Activated CD4-positive, CD25-positive, alpha-beta regulatory T cell (primary cell): Measurements from ENCODE around the gene NPIPA1.
"Not testable (repeated sequence)": the region's sequence is repeated elsewhere in the genome, so short reads cannot be mapped to it uniquely, and the experiment has no call there.

Experiments used
- DNase-seq, 4 experiments: peaks; one replicate each; lab custom pipeline; 2025; lab: John Stamatoyannopoulos, UW

The NPIPA1 gene

GRCh38 chr16:14937143-14937542, at the start of gene NPIPA1:
Gene NPIPA1 (plus strand): TSS chr16:14937443. CDS start chr16:14937443, 0 bp downstream.
- DNase-seq = not testable (repeated sequence)

- not testable (repeated sequence) for DNase-seq
These were observed 45.1 kb upstream of the NPIPA1 start for GRCh38 chr16:14892111-14892510.

DNA sequence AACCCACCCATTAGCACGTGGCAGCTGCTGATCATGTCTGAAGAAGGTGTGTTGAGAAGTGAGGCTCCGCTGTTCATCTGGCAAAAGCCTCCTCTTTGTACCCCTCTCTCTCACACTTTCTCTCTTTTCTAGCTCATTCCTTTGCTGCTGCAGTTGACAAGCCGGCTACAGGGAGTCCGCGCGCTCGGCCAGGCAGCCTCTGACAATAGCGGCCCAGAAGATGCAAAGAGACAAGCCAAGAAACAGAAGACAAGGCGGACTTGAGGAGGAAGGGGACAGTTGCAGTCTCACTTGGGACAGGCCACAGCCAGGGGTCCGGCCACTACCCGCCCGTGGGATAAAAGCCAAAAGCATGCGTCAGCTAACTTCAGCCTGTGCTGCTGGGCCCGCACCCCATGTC, 41.9 kb upstream of the NPIPA1 start:
- not testable (repeated sequence) for DNase-seq

- not testable (repeated sequence) for DNase-seq
These were observed 41.2 kb upstream of the NPIPA1 start for GRCh38 chr16:14896023-14896422.

DNA sequence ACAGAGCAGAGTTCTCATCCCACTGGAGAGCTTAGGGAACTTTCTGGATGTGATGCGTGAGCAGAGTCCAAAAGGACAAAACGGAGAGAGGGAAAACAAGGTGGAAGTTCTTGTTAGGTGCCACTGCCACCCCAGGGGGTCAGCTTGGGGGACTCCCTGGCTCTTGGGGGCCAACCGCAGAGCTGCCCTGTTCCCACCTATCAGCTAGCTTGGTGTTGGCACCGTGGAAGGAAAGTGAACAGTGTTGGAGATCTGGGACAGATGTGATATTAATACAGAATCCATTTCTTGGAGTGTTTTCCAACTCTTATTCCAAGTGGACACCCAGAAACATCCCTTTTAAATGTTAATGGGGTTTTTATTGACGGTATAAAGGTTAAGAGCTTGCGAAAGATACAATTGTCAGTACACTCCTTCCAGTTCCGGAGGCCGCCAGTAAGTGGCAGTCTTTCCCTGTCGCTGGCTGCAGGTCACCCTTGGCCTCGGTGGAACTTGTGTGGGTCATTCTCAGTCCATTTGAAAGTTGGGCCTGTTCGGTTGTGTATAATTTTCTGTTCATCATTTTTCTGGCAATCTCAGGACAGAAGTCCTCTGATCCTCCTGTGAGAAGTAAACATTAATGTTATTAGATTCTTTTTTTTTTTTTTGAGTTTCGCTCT, 40.1 kb upstream of the NPIPA1 start:
- not testable (repeated sequence) for DNase-seq

DNA sequence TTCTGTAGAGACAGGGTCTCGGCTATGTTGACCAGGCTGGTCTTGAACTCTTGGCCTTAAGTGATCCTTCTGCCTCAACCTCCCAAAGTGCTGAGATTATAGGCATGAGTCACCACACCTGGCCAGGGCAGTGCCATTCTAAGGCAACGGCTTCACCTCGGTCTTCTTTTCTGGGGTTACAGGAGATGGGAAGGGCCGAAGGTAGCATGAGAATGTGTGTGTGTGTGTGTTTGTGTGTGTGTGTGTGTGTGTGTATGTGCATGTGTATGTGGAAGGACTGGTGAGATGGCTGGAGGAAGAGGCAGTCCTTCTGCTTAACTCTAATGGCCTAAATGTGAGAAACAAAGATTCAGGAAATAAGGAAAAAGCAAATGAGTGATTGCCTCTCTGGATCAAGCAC, 39.1 kb upstream of the NPIPA1 start:
- not testable (repeated sequence) for DNase-seq

GRCh38 chr16:14903191-14903957, 33.9 kb upstream of the NPIPA1 start:
- not testable (repeated sequence) for DNase-seq

DNA sequence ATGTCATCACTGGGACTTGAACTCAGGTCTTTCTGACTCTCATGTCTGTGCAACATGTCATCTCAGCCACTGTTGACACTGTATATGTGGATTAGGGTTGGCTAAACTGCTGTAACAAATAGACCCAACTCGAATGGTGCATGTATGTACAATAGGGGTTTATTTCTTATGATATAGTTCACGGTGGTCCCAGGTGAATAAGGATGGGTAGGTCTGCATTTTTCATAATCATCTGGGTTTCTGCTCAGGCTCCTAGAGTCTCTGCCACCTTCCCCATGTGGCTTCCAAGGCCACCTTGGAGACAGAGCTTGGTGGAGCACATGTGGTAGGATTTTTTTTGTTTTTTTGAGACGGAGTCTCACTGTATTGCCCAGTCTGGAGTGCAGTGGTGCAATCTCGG, 27.5 kb upstream of the NPIPA1 start:
- DNase-seq = not testable (repeated sequence)

GRCh38 chr16:14910833-14911629, 26.2 kb upstream of the NPIPA1 start:
- not testable (repeated sequence) for DNase-seq

DNA sequence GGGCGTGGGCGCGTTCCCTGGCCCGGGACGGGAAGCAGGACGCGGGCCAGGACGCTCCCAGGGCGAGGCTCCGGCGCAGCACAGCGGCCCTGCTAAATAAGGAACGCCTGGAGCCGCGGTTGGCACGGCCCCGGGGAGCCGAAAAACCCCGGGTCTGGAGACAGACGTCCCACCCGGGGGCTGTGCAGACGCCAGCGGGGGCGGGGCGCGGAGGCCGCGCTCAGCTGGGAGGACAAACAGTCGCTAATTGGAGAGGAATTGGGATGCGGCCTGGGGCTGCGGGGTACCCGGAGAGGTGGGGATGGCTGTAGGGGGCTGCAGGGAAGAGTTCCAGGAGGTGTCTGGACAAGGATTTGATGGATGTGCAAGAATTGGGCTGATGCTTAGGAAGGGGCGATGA, 25.3 kb upstream of the NPIPA1 start:
- DNase-seq = not testable (repeated sequence)

DNA sequence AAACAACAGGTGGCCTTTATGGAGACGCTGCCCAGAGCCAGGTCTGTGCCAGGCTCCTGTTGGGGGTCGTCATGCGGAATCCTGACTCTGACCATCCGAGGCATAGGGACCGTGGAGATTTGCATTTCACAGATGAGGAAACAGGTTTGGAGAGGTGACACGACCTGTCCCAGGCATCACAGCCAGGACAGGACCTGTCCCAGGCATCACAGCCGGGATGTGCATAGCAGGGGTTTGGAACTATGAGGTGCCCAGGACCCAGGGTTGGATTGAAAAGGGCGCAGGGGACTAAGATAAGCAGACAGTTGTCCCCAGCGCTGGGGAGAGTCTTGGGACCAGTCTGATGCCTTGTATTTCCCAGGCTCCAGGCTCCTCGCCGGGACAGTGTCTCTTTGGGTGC, 24.7 kb upstream of the NPIPA1 start:
- DNase-seq = not testable (repeated sequence)

DNA sequence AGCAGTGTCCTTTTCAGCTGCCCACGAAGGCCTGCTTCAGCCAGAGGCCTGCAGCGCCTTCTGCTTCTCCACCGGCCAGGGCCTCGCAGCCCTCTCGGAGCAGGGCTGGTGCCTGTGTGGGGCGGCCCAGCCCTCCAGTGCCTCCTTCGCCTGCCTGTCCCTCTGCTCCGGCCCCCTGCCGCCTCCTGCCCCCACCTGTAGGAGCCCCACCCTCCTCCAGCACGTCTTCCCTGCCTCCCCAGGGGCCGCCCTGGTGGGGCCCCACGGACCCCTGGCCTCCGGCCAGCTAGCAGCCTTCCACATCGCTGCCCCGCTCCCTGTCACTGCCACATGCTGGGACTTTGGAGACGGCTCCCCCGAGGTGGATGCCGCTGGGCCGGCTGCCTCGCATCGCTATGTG, 18.7 kb upstream of the NPIPA1 start:
- DNase-seq = not testable (repeated sequence)

GRCh38 chr16:14919837-14920600, 17.2 kb upstream of the NPIPA1 start:
- not testable (repeated sequence) for DNase-seq

- not testable (repeated sequence) for DNase-seq
These were observed 15.0 kb upstream of the NPIPA1 start for GRCh38 chr16:14922285-14922684.

GRCh38 chr16:14922968-14923367, 14.3 kb upstream of the NPIPA1 start:
- DNase-seq = not testable (repeated sequence)

- DNase-seq = not testable (repeated sequence)
These were observed 13.7 kb upstream of the NPIPA1 start for GRCh38 chr16:14923394-14924088.

GRCh38 chr16:14924359-14924758, 12.9 kb upstream of the NPIPA1 start:
- DNase-seq = not testable (repeated sequence)

GRCh38 chr16:14924982-14925381, 12.3 kb upstream of the NPIPA1 start:
- not testable (repeated sequence) for DNase-seq

DNA sequence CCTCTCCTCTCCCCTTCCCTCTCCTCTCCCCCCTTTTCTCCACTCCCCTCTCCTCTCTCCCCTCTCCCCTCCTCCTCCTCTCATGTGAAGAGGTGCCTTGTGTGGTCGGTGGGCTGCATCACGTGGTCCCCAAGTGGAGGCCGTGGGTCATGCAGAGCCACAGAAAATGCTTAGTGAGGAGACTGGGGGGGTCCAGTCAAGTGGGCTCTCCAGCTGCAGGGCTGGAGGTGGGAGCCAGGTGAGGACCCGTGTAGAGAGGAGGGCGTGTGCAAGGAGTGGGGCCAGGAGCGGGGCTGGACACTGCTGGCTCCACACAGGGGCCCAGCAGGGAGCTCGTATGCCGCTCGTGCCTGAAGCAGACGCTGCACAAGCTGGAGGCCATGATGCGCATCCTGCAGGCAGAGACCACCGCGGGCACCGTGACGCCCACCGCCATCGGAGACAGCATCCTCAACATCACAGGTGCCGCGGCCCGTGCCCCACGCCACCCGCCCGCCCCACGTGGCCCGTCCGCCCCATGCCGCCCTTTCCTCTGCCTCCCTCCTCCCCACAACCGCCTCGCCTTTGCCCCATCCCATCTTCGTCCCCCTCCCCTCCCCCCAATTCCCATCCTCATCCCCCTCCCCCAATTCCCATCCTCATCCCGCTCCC, 9.1 kb upstream of the NPIPA1 start:
- DNase-seq = not testable (repeated sequence)

GRCh38 chr16:14929176-14929575, 8.1 kb upstream of the NPIPA1 start:
- not testable (repeated sequence) for DNase-seq
